ENCODE results near the gene NXPE3.
A peak's percentile ranks its signal among the peaks of the same experiment; 100 is the strongest.

The NXPE3 gene

GRCh38 chr3:101868534-101869464, 89.8 kb downstream of the NXPE3 start:
- no peak overlapping the region for H3K4me3 ChIP-seq (ENCODE audit: low read length)
- DNase-seq (ENCODE audit: low read depth) = peak; percentile 30
- TF ChIP-seq, protein P1, sequence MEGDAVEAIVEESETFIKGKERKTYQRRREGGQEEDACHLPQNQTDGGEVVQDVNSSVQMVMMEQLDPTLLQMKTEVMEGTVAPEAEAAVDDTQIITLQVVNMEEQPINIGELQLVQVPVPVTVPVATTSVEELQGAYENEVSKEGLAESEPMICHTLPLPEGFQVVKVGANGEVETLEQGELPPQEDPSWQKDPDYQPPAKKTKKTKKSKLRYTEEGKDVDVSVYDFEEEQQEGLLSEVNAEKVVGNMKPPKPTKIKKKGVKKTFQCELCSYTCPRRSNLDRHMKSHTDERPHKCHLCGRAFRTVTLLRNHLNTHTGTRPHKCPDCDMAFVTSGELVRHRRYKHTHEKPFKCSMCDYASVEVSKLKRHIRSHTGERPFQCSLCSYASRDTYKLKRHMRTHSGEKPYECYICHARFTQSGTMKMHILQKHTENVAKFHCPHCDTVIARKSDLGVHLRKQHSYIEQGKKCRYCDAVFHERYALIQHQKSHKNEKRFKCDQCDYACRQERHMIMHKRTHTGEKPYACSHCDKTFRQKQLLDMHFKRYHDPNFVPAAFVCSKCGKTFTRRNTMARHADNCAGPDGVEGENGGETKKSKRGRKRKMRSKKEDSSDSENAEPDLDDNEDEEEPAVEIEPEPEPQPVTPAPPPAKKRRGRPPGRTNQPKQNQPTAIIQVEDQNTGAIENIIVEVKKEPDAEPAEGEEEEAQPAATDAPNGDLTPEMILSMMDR (conservative IDR thresholded peaks at IDR 0.05; ENCODE audit: low read depth, low read length) = no peak

GRCh38 chr3:101870138-101870537, 91.1 kb downstream of the NXPE3 start:
- H3K4me3 ChIP-seq (ENCODE audit: low read length) = no peak overlapping the region
- TF ChIP-seq, protein P1 (conservative IDR thresholded peaks at IDR 0.05; ENCODE audit: low read depth, low read length) = no peak
- DNase-seq (ENCODE audit: low read depth) = no peak

GRCh38 chr3:101873619-101874018, 94.6 kb downstream of the NXPE3 start:
- H3K4me3 ChIP-seq (ENCODE audit: low read length) = no peak overlapping the region
- TF ChIP-seq, protein P1 (conservative IDR thresholded peaks at IDR 0.05; ENCODE audit: low read depth, low read length) = no peak
- DNase-seq (ENCODE audit: low read depth) = no peak

DNA sequence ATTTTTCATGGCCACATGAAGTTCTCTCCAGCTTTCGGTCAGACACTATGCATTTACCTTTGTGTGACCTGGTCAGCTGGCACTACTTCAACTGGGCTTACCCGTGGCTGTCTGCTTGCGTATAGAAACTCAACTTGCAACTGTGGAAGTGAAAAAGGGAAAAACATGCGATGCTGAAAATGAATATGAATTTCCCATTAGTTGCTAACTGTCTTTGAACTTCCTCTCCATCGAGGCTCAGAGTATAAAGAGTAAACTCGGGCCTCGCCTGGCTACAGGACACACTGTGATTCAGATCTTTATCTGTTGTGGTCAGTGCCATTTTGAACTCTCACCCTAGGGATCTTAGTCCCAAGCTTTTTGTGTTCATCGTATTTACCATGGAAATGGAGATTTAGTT, 97.1 kb downstream of the NXPE3 start:
- DNase-seq (ENCODE audit: low read depth) = no peak
- TF ChIP-seq, protein P1 (conservative IDR thresholded peaks at IDR 0.05; ENCODE audit: low read depth, low read length) = no peak
- no peak overlapping the region for H3K4me3 ChIP-seq (ENCODE audit: low read length)

Measured in retinal pigment epithelial cell (primary cell).